ENCODE measurements around the gene TGFB1I1. TPM values are rescaled to one million over a fixed set of nuclear protein-coding genes. Genes with fewer than 3 reads are reported as not detected.

Gene TGFB1I1
- total and polyA plus RNA-seq, 2 donors (not counting 1 experiment from before 2014, with no cell fraction given), result 0.16 to 4.0 TPM

GRCh38 chr16:31476303-31477219 lies 4.6 kb downstream of the TGFB1I1 start:
- WGBS (ENCODE audit: insufficient coverage), result 8% methylated on average over 54 of the region's 68 CpGs
- H3K4me1 ChIP-seq (ENCODE audit: control insufficient read depth in 2 of 2, insufficient read depth in 2 of 2, low read length in 2 of 2), result peaks cover 19 to 28% of the 10 kb centered on the region in 2 donors
- ChIA-PET CTCF (interaction anchor here (0.6 to 1.4 kb wide), 2 partner anchors 9 to 11 kb away, joined by 3 to 6 read pairs; no protein-coding TSS in a partner anchor), POLR2A (interaction anchor here (1.5 to 1.6 kb wide), 2 partner anchors 12 to 17 kb away, joined by 6 to 8 read pairs; partner anchors contain the start of gene ARMC5)
- ATAC-seq (ENCODE audit: low read depth) (peak; percentile 91), DNase-seq (peak; percentile 81)
- peaks cover 0 to 21% (median 8%) of the 10 kb centered on the region in 4 experiments for H3K27me3 ChIP-seq (replicated peaks in 1 of 4; ENCODE audit: control extremely low read depth in 1 of 4, control insufficient read depth in 3 of 4, insufficient read depth in 4 of 4, low read length in 3 of 4)
- peak overlapping the region; percentile 87 for H2AFZ ChIP-seq (ENCODE audit: insufficient read depth, low read depth, low read length, poor library complexity, severe bottlenecking)
- peaks cover 33% of the 10 kb centered on the region for H3K4me1 Mint-ChIP-seq
- H3K27ac ChIP-seq (ENCODE audit: low read length in 2 of 2), result no peak overlapping the region
- intact Hi-C loops (cut with micrococcal nuclease), result loop anchor here (1.0 to 5.0 kb wide), 4 partner anchors 12 to 396 kb away; partner anchors contain the start of genes RUSF1 and ZNF267
- TF ChIP-seq EZH2 (IDR thresholded peaks at IDR 0.05; ENCODE audit: borderline replicate concordance, insufficient read depth, low read depth, low read length, poor library complexity, severe bottlenecking), result no peak
- TF ChIP-seq CTCF (IDR thresholded peaks at IDR 0.05), result no peak
- peak overlapping the region in 4 of 5 experiments; percentile 57 to 65 (median 62) for H3K4me3 ChIP-seq (ENCODE audit: control extremely low read depth in 1 of 5, extremely low read depth in 1 of 5, insufficient read depth in 1 of 5, low read depth in 2 of 5, low read length in 4 of 5)
- H3K4me3 Mint-ChIP-seq, result peak overlapping the region; percentile 90
- H3K36me3 ChIP-seq (replicated peaks in 1 of 2; ENCODE audit: control extremely low read depth in 1 of 2, control insufficient read depth in 1 of 2, extremely low read depth in 1 of 2, insufficient read depth in 2 of 2, low read length in 1 of 2), result no peaks in the 10 kb centered on the region
- peak overlapping the region; percentile 83 for H3K27ac Mint-ChIP-seq
- peaks cover 0 to 12% (median 0%) of the 10 kb centered on the region in 3 donors for H3K9me3 ChIP-seq (ENCODE audit: control extremely low read depth in 1 of 3, control insufficient read depth in 2 of 3, insufficient read depth in 1 of 3, low read length in 2 of 3)
- no peaks in the 10 kb centered on the region for H3K79me2 ChIP-seq (ENCODE audit: control insufficient read depth, insufficient read depth, low read length)
- H3K27me3 Mint-ChIP-seq, result peaks cover 8% of the 10 kb centered on the region
- H4K20me1 ChIP-seq (ENCODE audit: control insufficient read depth, insufficient read depth, low read length, poor library complexity, severe bottlenecking), result no peaks in the 10 kb centered on the region
- H3K9ac ChIP-seq (ENCODE audit: low read length), result peak overlapping the region; percentile 69
- no peaks in the 10 kb centered on the region for H3K9me3 Mint-ChIP-seq (ENCODE audit: insufficient read depth)
- H3K4me2 ChIP-seq (replicated peaks; ENCODE audit: low read depth, low read length, poor library complexity, severe bottlenecking), result peak overlapping the region; percentile 94
